Activated CD4-positive, alpha-beta T cell treated with anti-CD3 and anti-CD28 coated beads, Interleukin-10, Interleukin-2, amounts not matched to agents 100 ng/mL and 50 ng/mL, durations not matched to agents 16 hours and 8 hours (primary cell): ENCODE measurements around the gene FAM120B.
A peak's percentile ranks its signal among the peaks of the same experiment; 100 is the strongest.

Experiments used
- DNase-seq: peaks from one replicate; pipeline ENCODE4 v3.0.0-alpha.2; 2020

Gene FAM120B

DNA sequence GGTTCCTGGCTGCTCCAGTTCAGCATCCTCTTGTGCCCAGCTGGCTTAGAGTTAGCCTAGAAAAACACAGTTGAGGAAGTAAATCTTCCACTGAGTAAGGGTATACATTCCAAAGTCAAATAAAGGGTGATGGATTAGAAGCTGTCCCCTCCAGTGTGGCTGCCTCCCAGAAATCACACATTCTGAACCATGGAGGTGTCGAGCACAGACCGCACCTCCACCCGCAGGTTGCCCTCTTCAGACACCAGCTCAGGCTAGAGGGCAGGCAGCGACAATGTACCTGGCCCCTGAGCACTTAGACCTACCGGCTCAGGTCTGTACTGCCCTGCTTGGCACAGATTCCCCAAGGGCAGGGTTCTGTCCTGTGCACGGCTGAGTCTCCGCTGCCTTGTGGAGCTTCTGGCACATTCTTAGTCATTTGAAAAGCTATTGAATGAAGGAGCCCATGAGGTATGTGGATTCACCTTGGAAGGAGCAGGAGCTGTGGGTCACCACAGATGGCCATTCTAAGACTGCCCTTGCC, 118.1 kb downstream of the FAM120B start:
- no peak for DNase-seq

DNA sequence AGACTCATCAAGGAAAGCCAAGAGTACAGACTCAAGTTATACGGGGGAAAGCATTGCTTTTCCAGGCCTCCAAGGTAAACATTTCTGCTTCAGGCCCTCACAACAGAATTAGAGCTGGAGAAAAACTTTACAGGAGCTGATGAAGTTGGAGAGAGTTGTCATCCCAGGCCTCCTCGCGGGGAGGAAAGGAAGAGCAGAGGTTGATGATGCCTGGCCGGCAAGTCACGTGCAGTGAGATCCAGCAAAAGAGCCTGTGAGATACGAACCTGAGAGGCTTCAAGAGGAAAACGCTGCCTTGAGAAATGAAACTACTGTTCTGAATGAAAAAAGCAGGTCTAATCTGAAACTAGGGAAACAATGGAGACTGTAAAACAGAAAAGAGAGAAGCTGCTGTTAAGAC, 122.9 kb downstream of the FAM120B start:
- no peak for DNase-seq

DNA sequence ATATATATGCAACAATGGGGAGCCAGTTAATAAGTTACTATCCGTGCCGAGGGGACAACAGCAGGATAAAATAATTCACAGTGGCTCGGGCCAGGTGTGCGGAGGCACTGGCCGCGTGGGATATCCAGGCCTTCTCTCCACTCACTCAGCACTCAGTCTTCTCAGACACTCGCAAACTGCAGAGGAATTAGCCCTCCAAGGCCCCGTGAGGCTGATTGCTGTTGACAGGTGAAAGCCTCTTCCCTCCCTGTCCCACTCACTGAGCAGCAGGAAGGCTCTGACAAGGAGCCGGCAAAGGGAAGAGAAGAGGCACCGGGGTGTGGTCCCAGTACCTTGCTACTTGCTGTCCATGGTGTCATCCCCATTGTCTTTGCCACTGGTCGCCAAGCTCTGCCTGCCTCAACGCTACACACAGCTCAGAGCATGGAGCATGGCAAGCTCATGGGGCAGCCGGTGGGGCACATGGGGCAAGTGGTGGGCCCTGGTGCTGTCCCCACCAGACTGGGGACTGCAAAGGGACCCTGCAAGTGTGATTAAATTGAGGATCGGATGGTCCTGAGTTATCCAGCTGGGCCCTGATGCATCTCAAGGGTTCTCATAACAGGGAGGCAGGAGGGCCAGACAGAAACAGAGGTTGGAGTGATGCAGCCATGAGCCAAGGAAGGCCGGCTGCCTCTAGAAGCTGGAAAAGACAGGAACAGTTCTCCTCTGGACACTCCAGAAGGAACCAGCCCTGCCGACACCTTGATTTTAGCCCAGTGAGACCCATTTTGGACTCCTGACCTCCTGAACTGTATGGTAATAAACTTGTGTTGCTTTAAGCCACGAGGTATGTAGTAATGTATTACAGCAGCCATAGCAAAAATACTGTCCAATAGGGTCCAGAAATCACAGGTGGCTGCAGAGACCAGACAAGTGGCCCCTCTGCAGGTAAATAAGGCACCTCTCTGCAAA, 126.9 kb downstream of the FAM120B start:
- no peak for DNase-seq

DNA sequence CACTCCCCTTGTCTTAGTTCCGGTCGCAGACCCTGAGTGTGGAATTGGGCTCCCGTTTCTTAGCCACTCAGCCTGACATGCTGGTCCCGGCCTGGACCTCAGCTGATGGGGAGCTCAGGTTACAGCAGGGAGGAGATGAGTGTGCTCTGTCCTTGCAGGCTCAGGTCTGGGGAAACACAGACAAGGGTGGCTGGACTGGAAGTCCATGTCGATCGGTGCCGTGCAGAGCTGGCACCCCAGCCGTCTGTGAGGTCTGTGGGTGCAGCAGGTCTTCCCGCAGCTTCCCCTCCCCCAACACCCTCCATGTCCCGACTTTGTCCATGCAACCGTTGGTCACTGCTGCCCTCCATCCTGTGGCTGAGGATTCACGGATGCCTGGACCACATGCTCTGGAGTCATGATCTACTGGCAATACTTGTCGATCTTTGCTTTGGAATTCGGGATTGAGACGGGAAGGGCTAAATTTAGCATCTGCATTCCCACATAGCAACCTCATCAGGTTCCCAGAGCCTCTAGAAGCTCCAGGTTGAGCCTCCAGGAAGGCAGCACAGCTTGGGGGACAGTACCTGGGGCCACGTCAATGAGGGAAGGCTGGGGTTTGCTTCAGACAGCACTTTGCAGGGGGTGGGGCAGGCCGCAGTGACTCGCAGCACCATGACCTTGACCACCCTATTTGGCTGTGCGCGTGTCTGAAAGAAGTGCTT, 127.7 kb downstream of the FAM120B start:
- no peak for DNase-seq

DNA sequence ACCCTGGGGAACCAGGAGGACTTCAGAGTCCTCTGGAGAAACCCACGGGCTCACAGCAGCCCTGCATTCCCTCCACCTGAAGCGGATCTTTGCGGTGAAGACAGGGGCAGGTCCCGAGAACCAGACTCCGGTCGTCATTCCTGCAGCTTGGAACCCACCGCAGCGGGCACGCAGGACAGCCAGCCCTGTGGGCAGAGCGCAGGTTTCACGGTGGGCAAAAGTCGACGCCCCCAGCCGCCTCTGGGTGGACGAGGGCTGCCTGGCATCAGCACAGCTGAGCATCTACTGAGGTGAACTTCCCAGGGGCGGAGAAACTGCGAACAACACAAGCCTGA, 128.2 kb downstream of the FAM120B start:
- no peak for DNase-seq

DNA sequence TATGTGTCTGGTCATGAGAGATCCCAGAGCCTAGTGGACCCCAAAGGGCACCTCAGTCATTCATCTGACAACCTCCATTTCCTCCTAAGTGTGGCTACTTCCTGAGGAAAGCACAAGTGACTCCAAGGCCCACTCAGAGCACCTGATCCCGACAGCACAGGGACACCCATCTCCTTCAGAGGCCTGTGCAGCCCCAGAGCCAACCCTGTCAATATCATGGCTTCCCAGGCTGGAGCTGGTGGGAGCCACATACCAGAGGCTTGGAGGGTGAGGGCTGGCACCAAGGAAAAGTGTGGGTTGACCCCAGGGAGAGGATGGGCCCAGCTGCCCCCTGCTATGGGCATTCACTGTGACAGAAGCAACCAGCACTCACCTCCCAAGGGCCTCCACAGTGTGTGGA, 129.2 kb downstream of the FAM120B start:
- DNase-seq = no peak

DNA sequence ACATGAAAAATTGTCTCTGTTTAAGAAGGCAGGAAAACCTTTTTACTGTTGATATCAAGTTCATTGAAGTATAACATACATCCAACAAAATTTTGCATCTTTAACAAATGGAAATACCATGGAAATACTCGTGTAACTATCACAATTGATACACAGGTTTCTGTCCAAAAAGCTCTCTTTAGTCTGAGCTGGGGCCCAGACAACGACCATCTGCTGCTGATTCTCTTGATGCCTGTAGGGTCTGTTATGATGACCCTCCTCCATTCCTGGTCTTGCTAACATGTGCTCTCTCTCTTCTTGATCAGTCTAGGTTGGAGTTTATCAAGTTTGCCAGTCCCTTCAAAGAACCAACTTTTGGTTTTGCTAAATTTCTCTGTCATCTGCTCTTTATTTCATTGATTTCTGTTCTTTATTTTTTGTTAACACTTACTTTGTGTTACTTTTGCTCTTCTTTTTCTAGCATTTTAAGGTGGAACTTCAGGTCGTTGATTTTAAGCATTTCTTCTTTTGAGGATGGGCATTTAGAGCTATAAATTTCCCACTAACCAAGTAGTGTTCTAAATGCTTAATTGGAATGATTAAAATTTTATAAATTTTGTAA, 129.8 kb downstream of the FAM120B start:
- DNase-seq = no peak

DNA sequence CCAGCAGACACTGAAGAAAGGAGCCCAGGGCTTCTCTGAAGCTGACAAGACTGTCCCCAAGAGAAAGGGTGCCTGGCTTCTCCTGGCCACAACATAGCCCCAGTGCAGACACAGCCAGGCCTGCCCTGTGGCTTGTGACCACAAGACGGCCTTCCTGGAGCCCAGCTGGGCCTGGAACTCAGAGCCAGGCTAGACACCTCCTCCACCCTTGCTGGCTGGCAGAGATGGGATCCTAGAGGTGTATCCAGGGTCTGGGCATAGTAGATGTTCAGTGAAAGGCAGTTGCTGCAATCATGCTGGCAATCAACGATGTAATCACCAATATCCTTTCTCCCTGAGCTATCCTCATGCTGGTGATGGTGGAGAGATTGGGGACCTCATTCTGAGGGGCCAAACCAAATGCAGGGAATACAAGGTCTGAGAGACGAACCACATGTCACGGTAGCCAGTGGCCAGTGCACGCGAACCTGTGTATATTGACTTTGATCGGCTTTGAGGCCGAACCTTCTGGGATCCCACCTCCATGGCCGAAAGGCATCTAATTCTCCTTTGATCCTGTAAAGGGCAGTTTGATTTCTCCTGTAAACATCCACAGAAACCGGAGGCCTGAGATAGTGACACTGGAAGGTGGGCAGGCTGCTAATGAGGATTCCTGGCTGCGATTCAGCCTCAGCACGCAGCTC, 131.3 kb downstream of the FAM120B start:
- no peak for DNase-seq

DNA sequence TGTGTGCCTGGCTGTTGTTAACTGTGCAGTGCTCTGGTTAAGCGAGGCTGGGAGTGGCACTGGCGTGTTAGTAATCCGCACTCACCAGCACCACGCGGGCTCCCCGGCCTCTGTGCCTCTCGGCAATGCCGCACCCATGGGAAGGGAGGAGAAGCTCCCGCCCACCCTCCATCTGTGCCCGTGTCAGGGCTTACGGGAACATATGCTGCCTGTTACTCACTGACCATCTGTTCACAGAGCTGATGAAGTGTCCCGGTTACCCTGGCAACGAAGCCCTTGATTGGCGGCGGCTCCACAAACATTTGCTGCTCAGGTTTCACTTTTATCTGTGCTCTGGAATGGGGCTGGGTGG, 131.8 kb downstream of the FAM120B start:
- DNase-seq = peak; percentile 52

DNA sequence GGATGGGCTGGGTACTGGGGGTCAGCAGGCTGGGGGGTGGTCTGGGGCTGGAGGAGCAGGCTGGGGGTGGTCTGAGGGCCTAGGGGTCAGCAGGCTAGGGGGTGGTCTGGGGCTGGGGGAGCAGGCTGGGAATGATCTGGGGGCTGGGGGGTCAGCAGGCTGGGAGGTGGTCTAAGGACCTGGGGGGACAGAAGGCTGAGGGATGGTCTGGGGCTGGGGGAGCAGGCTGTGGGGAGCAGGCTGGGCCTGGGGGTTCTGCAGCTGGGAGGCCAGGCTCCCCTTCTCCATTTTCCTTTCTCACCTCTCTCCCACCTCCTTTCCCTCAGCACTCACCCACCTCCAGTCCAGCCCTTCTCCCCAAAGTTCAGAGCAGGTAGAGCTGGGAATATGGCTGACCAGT, 132.3 kb downstream of the FAM120B start:
- no peak for DNase-seq

DNA sequence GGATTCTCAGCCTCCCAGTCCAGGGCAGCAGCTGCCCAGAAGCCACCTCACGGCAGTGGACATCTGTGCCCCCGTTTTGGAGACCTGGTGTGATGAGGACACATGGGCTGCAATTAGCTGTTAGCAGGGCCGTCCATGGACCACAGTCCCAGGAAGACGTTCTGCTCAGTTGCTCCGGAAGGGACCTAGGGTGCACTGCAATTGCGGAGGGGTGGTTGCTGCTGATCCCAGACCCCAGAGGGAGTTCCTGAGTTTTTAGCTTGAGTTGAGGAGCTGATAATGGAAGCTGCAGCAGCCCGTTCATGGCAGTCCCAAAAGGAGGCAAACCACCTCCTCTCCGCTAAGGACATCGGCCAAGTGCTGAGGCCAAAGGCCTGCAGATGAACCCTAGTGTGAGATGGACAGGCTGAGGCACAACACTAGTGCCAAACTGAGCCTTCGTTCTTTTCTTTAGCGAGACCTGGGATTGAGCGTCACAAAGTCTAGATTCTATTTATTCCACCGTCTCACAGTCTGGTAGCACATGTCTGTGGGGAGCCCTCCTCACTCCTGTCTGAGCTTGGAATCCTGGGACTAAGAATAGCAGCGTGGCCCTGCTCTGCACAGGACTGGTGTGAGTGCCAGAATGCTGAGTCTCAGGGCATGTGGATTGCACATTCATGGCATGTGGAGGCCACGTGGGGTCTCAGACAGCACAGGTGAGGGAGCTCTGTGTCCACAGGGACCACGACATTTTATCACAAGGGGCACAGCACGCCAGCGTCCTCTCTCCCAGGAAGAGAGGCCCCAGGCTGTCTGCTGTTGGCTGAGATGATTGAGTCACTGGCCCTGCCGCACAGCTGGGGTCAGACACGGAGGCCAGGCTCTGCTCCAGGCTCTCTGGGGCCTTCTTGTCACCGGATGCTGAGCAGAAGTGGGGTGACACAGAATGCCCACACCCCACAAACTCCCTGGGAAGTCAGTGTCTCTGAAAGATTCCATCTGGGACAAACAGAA, 133.1 kb downstream of the FAM120B start:
- no peak for DNase-seq

DNA sequence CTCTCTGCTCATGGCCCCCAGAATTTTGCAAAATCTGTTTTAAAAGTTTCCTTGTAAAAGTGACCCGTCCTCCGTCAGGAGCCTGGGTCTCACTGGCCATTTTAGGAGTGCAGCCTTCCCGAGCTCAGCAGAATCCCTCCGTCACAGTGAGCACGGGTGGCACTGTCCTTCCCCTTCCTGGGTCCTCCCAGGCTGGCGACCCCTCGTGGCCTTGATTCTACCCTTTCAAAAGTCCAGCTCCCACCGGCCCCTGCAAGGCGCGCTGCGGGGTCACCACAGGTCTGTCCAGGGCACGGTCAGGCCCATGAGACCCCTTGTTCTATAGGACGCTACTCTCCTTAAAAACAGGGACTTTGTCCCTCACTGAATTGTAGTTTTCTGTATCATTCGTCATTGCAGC, 133.9 kb downstream of the FAM120B start:
- DNase-seq = no peak

DNA sequence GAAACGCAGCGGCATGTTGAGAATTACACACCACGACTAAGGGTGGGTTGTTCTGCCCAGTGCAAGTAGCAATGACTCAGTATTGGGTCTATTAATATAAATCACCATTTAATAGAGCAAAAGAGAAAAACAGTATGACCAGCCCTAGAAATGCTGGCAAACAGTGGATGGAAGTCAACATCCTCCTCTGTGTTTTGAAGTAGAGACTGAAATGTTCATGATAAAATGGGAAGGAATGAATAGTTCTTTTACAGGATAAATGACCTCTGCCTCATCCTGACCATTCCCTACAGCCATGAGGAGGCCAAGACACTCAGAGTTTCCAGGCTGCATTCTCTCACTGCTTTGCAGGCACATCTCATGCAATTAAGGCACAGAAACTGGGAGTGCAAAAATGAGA, 134.8 kb downstream of the FAM120B start:
- no peak for DNase-seq

DNA sequence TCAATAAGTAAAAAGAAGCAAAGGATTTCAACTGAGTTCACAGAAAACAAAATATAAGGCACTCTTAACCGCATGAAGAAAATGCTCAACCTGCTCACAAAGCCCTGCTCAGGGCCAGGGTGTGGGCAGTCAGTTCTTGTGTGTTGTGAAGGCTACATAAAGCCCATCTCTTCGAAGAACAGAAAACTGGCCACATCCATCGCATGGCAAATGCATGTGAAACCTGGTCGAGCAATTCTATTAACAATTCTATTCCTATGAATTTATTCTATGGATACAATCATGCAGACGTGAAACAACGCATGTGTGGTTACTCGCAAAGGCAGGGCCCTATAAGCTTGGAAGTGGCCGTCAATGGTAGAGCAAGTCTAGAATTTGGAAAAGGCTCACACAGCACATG, 136.0 kb downstream of the FAM120B start:
- DNase-seq = no peak

DNA sequence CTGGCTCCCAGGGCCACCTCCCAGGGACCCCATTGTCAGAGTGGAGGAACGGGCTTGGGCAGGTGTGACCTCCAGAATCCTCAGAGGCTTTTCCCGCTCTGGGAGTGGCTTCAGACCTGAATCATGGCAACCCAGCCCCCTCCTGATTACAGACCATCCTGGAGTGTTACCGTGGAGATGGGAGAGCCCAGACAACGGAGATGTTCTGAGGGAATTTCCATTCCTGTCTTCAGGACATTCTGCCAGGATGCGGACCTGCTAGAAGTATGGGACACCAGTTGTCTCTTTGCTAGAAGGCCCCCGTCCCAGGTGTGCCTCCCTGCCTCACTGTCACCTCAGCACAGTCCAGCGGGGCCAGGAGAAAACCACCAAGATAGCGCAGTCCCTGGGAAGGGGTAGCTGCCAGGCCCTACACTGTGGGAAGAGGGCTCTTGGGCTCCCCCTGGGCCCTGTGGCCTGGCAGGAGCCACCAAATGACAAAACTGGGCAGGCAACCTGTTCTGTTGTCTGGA, 136.6 kb downstream of the FAM120B start:
- no peak for DNase-seq

DNA sequence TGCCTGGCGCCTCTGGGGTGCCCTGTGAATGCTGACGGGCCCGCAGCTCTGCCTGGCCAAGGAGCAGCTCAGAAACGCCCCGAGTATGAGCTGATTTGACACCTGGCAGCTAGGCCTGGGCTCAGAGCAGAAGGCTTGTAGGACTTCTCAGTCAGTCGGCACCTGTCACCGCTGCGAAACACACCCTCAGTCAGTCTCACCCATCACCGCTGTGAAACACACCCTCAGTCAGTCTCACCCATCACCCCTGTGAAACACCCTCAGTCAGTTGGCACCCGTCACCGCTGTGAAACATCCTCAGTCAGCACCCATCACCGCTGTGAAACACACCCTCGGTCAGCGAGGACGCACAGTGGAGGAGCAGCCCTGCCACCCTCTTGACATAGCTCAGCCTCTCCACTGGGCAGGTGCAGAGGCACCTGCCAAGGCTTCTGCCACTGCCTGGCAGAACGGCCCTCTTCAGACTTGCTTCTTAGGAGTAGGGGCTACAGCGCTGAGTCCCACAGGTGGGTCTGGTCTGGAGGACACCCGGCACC, 137.6 kb downstream of the FAM120B start:
- DNase-seq = no peak

DNA sequence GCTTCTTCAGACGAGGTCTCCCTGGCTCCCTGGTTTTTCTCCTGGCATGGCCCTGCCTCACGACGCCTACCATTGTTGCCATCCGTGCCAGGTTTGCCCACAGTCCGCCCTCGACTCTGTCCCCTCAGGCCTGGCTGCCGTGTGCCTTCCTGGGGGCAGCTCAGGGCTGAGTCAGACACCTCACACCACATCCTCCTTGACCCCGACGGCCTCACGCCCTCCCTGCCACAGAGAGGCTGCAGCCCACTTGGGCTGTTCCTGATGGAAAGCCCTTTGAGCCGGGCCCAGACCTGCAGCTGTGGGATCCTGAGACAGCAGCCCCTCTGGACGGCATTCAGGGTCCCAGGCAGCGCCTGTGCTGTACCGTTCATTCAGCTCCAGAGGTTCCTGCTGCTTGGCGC, 138.3 kb downstream of the FAM120B start:
- no peak for DNase-seq

DNA sequence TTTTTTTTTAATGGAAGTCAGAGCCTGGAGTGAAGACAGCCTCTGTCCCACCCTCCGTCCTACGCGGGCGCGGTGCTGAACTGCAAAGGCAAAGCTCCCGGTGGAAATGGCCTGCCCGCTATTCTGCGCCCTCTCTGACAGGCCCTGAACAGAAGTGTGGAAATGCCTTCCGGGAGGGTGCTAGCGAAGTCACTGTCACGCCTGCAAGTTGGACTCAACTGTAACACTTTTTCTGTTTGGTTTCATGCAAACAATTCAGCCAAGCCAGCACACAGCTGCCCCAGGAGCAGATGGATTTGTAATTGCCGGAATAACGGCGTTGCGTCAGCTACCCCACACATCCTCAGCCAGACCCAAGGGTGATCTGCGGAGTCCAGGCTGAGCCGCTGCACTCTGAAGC, 138.9 kb downstream of the FAM120B start:
- DNase-seq = no peak

DNA sequence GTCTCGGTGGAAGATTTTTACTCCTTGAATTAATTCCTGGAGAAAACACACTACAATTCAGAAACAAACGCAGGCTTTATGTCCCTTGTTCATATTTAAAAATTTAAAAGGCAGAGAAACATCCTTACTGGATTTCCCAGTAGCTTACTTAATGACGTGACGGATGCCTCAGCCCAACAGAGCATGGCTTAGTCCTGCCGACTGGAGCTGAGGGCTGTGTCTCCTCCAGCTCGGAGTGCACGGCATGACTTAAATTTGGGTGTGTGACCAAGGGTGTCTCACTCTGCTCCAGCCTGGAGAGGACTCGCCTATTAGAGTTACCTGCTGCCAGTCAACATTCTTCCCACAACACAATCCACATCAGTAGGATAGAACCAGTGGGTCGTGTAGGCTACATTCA, 139.4 kb downstream of the FAM120B start:
- DNase-seq = no peak

DNA sequence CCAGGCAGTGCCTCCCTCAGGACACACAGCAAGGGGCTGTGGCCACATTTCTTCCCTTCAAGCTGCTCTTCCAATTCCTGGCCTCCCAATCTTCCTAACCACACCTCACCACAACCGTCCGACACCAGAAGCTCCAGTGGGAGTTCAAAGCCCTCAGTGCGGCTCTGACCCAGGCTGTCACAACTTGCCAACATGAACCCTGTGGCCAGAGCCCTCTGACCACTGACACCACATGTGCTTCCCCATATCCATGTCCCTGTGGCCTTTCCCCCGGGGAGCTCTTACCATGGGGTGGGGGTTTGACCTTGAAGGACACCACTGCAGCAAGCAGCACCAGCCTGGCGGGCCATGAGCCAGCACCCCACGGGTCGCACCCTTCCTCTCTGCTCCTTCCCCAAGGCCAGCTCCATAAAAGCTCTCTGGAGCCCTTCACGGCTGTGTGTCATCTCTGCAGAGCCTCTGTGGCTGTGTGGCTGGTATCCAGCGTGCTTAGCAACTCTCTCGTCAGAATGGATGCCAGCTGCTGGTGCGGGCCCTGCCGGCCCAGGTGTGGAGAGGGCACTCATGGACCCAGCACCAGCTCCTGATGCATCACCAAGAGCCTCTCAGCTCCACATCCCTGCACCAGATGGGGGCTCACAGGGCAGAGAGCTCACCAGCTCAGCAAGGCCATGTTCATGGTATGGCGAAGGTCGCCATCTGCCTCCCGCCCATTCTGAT, 140.4 kb downstream of the FAM120B start:
- DNase-seq = no peak

DNA sequence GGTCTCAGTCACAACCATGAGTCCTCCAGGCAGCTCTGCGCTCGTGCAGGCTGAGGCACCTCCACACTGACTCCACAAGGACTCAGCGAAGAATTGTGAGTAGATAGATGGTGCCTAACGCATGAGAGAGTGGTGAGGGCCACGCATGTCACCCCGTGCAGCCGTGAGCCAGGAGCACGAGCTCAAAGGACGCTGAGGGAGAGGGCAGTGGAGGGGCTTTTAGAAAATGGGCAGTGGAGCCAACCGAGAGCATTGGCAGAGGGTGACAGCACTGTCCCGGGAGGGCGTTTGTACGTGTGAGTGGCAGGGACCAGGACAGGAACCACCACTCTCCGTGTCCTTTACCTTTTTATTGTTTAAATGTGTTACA, 141.0 kb downstream of the FAM120B start:
- no peak for DNase-seq
